ENCODE results near the gene EGLN1.
"Not testable (repeated sequence)": the region's sequence is repeated elsewhere in the genome, so short reads cannot be mapped to it uniquely, and the experiment has no call there.

EGLN1 gene

GRCh38 chr1:231351816-231352215 lies 70.3 kb downstream of the EGLN1 start:
- TF ChIP-seq, protein P1, sequence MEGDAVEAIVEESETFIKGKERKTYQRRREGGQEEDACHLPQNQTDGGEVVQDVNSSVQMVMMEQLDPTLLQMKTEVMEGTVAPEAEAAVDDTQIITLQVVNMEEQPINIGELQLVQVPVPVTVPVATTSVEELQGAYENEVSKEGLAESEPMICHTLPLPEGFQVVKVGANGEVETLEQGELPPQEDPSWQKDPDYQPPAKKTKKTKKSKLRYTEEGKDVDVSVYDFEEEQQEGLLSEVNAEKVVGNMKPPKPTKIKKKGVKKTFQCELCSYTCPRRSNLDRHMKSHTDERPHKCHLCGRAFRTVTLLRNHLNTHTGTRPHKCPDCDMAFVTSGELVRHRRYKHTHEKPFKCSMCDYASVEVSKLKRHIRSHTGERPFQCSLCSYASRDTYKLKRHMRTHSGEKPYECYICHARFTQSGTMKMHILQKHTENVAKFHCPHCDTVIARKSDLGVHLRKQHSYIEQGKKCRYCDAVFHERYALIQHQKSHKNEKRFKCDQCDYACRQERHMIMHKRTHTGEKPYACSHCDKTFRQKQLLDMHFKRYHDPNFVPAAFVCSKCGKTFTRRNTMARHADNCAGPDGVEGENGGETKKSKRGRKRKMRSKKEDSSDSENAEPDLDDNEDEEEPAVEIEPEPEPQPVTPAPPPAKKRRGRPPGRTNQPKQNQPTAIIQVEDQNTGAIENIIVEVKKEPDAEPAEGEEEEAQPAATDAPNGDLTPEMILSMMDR (IDR thresholded peaks at IDR 0.05; ENCODE audit: poor library complexity, severe bottlenecking) = no peak
- no peaks in the 10 kb centered on the region for H3K27me3 ChIP-seq (ENCODE audit: insufficient read depth, poor library complexity, severe bottlenecking)
- peaks cover 43% of the 10 kb centered on the region for H3K36me3 ChIP-seq (ENCODE audit: low read depth)
- H3K4me1 ChIP-seq (ENCODE audit: insufficient read depth, poor library complexity, severe bottlenecking) = no peaks in the 10 kb centered on the region
- H3K9me3 ChIP-seq (ENCODE audit: severe bottlenecking) = no peaks in the 10 kb centered on the region
- ATAC-seq (ENCODE audit: low read depth) (no peak), DNase-seq (ENCODE audit: low spot score) (no peak)
- H3K27ac ChIP-seq (ENCODE audit: poor library complexity, severe bottlenecking) = no peak overlapping the region
- no peak overlapping the region for H3K4me3 ChIP-seq (ENCODE audit: severe bottlenecking)

DNA sequence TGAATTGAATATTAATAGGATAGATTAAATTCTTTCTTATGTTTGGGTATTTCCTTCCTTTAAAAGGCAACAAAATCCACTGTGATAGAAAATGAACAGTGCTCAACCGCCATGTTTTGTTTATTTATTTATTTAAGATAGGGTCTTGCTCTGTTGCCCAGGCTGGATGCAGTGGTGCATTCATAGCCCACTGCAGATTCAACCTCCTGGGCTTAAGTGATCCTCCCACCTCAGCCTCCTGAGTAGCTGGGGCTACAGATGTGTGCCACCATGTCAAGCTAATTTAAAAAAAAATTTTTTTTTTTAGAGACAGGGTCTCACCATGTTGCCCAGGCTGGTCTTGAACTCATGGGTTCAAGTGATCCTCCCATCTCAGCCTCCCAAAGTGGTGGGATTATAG lies 73.2 kb downstream of the EGLN1 start:
- H3K27me3 ChIP-seq (ENCODE audit: insufficient read depth, poor library complexity, severe bottlenecking); H3K4me1 ChIP-seq (ENCODE audit: insufficient read depth, poor library complexity, severe bottlenecking); ATAC-seq (ENCODE audit: low read depth); H3K27ac ChIP-seq (ENCODE audit: poor library complexity, severe bottlenecking); DNase-seq (ENCODE audit: low spot score); H3K4me3 ChIP-seq (ENCODE audit: severe bottlenecking); H3K9me3 ChIP-seq (ENCODE audit: severe bottlenecking): not testable (repeated sequence)
- H3K36me3 ChIP-seq (ENCODE audit: low read depth) = peaks cover 59% of the 10 kb centered on the region

DNA sequence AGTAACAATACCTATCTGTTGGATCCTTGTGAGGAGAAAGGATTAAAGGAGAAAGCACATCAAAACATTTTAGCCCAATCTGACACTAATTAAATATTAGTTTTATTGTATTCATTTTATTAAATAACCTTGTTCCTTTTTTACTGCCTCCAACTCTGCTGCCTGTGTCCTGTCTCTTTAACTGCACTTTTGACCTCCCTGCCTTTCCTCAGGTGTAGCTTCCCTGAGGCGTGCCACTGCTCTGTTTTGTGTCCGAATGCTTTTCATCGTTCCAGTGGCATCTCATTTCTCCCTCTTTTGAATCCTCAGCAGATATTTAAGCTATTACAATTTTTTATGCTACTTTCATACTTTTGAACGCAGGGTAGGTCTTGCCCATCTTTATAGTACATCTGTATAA lies 73.6 kb downstream of the EGLN1 start:
- Histone ChIP-seq H3K4me1 (ENCODE audit: insufficient read depth, poor library complexity, severe bottlenecking) (no peaks in the 10 kb centered on the region), H3K4me3 (ENCODE audit: severe bottlenecking) (no peak overlapping the region), H3K9me3 (ENCODE audit: severe bottlenecking) (no peaks in the 10 kb centered on the region), H3K27ac (ENCODE audit: poor library complexity, severe bottlenecking) (no peak overlapping the region), H3K27me3 (ENCODE audit: insufficient read depth, poor library complexity, severe bottlenecking) (no peaks in the 10 kb centered on the region), H3K36me3 (ENCODE audit: low read depth) (peaks cover 59% of the 10 kb centered on the region)
- TF ChIP-seq, protein P1 (IDR thresholded peaks at IDR 0.05; ENCODE audit: poor library complexity, severe bottlenecking) = no peak
- ATAC-seq (ENCODE audit: low read depth) (no peak), DNase-seq (ENCODE audit: low spot score) (no peak)

- no peak overlapping the region for H3K27ac ChIP-seq (ENCODE audit: poor library complexity, severe bottlenecking)
- no peak for DNase-seq (ENCODE audit: low spot score)
Measured at GRCh38 chr1:231347961-231348360, 74.1 kb downstream of the EGLN1 start.

DNA sequence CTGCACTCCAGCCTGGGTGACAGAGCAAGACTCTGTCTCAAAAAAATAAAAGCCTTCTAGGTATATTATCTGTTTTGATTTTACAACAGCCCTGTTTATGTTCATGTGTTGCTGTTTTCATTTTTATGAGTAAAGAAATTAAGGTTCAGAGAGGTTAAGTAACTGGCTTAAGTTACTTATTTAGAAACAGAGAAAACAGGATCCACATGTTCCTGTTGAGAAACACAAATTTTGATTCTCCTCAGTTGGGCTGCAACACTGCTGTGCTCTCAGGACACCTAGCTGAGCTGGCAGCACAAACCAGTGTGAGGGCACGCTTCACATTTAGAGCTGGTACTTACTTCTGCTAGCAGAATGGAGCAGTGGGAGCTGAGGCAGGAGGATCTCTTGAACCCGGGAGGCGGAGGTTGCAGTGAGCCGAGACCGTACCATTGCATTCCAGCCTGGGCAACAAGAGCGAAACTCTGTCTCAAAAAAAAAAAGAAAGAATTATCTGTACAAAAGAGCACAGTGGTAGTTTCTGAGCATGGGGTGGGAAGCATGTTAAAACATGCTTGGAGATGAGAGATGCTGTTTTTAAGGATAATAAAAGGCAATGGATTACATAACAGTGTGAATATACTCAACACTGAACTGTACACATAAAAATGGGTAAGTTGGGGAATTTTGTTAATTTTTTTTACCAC lies 81.6 kb downstream of the EGLN1 start:
- Histone ChIP-seq H3K4me3 (ENCODE audit: severe bottlenecking) (no peak overlapping the region), H3K9me3 (ENCODE audit: severe bottlenecking) (no peaks in the 10 kb centered on the region), H3K36me3 (ENCODE audit: low read depth) (peaks cover 36% of the 10 kb centered on the region), H3K4me1 (ENCODE audit: insufficient read depth, poor library complexity, severe bottlenecking) (peaks cover 12% of the 10 kb centered on the region), H3K27me3 (ENCODE audit: insufficient read depth, poor library complexity, severe bottlenecking) (no peaks in the 10 kb centered on the region), H3K27ac (ENCODE audit: poor library complexity, severe bottlenecking) (peak overlapping the region; percentile 50)
- TF ChIP-seq, protein P1 (IDR thresholded peaks at IDR 0.05; ENCODE audit: poor library complexity, severe bottlenecking) = no peak
- no peak for DNase-seq (ENCODE audit: low spot score)
- ATAC-seq (ENCODE audit: low read depth) = no peak

More at GRCh38 chr1:231347961-231348360, 74.1 kb downstream of the EGLN1 start:
- no peak for ATAC-seq (ENCODE audit: low read depth)
- Histone ChIP-seq H3K9me3 (ENCODE audit: severe bottlenecking) (no peaks in the 10 kb centered on the region), H3K27me3 (ENCODE audit: insufficient read depth, poor library complexity, severe bottlenecking) (no peaks in the 10 kb centered on the region), H3K4me3 (ENCODE audit: severe bottlenecking) (no peak overlapping the region), H3K4me1 (ENCODE audit: insufficient read depth, poor library complexity, severe bottlenecking) (no peaks in the 10 kb centered on the region), H3K36me3 (ENCODE audit: low read depth) (peaks cover 61% of the 10 kb centered on the region)
- TF ChIP-seq, protein P1 (IDR thresholded peaks at IDR 0.05; ENCODE audit: poor library complexity, severe bottlenecking) = no peak

Data from RWPE2 (cell line).